BJ (cell line): ENCODE data around the gene DYNC1I2. TPM values are rescaled to one million over a fixed set of nuclear protein-coding genes. Genes with fewer than 3 reads are reported as not detected.
A peak's percentile ranks its signal among the peaks of the same experiment; 100 is the strongest.

Experiments
- CTCF ChIA-PET: fragments of 350-600 bp; formaldehyde crosslinking; extraction: SDS; loops from one replicate; lab custom pipeline; 2021; ENCODE audit warnings: antibody characterized with exemption, inconsistent platforms; lab: Yijun Ruan, JAX
- POLR2A ChIA-PET: fragments of 300-600 bp; sonication (Branson Sonifier 250); formaldehyde crosslinking; extraction: SDS; loops from one replicate; lab custom pipeline; 2021; ENCODE audit warnings: antibody characterized with exemption; lab: Charles Lee
- DNase-seq: peaks from one replicate; pipeline ENCODE4 v3.0.0-alpha.2; 2011; ENCODE audit warnings: low read depth
- H3K27me3 ChIP-seq: 2 replicates; pipeline ENCODE4 v1.6.0; 2011; ENCODE audit warnings: low read length; ENCODE audit not compliant: control insufficient read depth, insufficient read depth
- H3K36me3 ChIP-seq: 2 replicates; pipeline ENCODE4 v1.5.1; 2011; ENCODE audit warnings: low read length; ENCODE audit not compliant: control insufficient read depth, insufficient read depth
- H3K4me3 ChIP-seq: 2 replicates; pipeline ENCODE4 v1.5.1; 2011; ENCODE audit warnings: low read depth, mild to moderate bottlenecking, control low read depth, low read length
- CTCF ChIP-seq: IDR thresholded peaks from 2 replicates; pipeline ENCODE4 v1.5.1; 2011; ENCODE audit warnings: low read depth, mild to moderate bottlenecking, control low read depth, inconsistent platforms, low read length, moderate library complexity; ENCODE audit not compliant: insufficient read depth
- polyA plus RNA-seq: library from polyadenylated mRNA; depleted of rRNA; stranded (reverse); fragments of >200 nt; gene quantifications from 2 replicates; pipeline ENCODE4 v1.2.3, GENCODE V29; 2011; rRNA removed

The DYNC1I2 gene
- polyA plus RNA-seq, 1 experiment, result 96.9 TPM

- CTCF ChIA-PET, result interaction anchor here (1.1 kb wide), 1 partner anchor 18 kb away, joined by 4 read pairs; no protein-coding TSS in a partner anchor
- POLR2A ChIA-PET, result no interaction called here
- TF ChIP-seq CTCF, result no peak
- no peak for DNase-seq
- no peaks in the 10 kb centered on the region for H3K27me3 ChIP-seq
- no peaks in the 10 kb centered on the region for H3K36me3 ChIP-seq
- no peak overlapping the region for H3K4me3 ChIP-seq
Measured at GRCh38 chr2:171792886-171793580, 105.8 kb downstream of the DYNC1I2 start.

- no peaks in the 10 kb centered on the region for H3K27me3 ChIP-seq
- CTCF ChIA-PET, result interaction anchor here (0.7 to 1.2 kb wide), 4 partner anchors 17 to 313 kb away, joined by 3 to 4 read pairs (median 3); no protein-coding TSS in a partner anchor
- H3K4me3 ChIP-seq, result no peak overlapping the region
- TF ChIP-seq CTCF, result no peak
- H3K36me3 ChIP-seq, result no peaks in the 10 kb centered on the region
- peak; percentile 11 for DNase-seq
- POLR2A ChIA-PET, result no interaction called here
Measured at GRCh38 chr2:171793691-171794678, 106.7 kb downstream of the DYNC1I2 start.

- POLR2A ChIA-PET, result no interaction called here
- TF ChIP-seq CTCF, result no peak
- Histone ChIP-seq H3K36me3 (no peaks in the 10 kb centered on the region), H3K4me3 (no peak overlapping the region), H3K27me3 (no peaks in the 10 kb centered on the region)
- CTCF ChIA-PET, result interaction anchor here (1.0 to 1.2 kb wide), 2 partner anchors 21 to 106 kb away, joined by 3 read pairs; no protein-coding TSS in a partner anchor
- no peak for DNase-seq
Measured at GRCh38 chr2:171794918-171795317, 107.6 kb downstream of the DYNC1I2 start.

Other genes with a start within 250 kb of the DYNC1I2 start
- gene CYBRD1, start 165.0 kb upstream of the DYNC1I2 start, polyA plus RNA-seq, result 241 and 308 TPM in 2 replicates
- gene SLC25A12, start 206.8 kb downstream of the DYNC1I2 start, polyA plus RNA-seq, result 16.3 and 19.5 TPM in 2 replicates
- gene HAT1, start 235.0 kb downstream of the DYNC1I2 start, polyA plus RNA-seq, result 19.9 and 51.7 TPM in 2 replicates